ENCODE results near the gene KRT39. TPM values are rescaled to one million over a fixed set of nuclear protein-coding genes. Genes with fewer than 3 reads are reported as not detected.

Gene KRT39
- polyA plus RNA-seq, 12 donors = 2.3 to 12.3 (median 6.3) TPM; not detected in 2

Other genes starting within 250 kb of the KRT39 start
- gene KRT25, start 211.6 kb downstream of the KRT39 start, polyA plus RNA-seq (ENCODE audit: insufficient read length in 12 of 12) = under 1 TPM in 4 of 12 donors, not detected in 8; 0.15 to 0.33 (median 0.21) TPM
- gene KRT26, start 194.7 kb downstream of the KRT39 start, polyA plus RNA-seq (ENCODE audit: insufficient read length in 12 of 12) = not detected
- not detected for gene KRT27, start 184.4 kb downstream of the KRT39 start, polyA plus RNA-seq (ENCODE audit: insufficient read length in 12 of 12)
- gene KRT28, start 167.0 kb downstream of the KRT39 start, polyA plus RNA-seq (ENCODE audit: insufficient read length in 12 of 12) = not detected
- 1,000 to 10,000 TPM in 1 of 12 donors, 100 to 1,000 TPM in 2, 10 to 100 TPM in 8, not detected in 1; 26.9 to 1,201 (median 45.0) TPM for gene KRT10, start 144.3 kb downstream of the KRT39 start, polyA plus RNA-seq (ENCODE audit: insufficient read length in 12 of 12)
- 1 to 10 TPM in 1 of 12 donors, under 1 TPM in 6, not detected in 5; 0.07 to 2.8 (median 0.31) TPM for gene KRT12, start 99.7 kb downstream of the KRT39 start, polyA plus RNA-seq (ENCODE audit: insufficient read length in 12 of 12)
- gene KRT20, start 81.7 kb downstream of the KRT39 start, polyA plus RNA-seq (ENCODE audit: insufficient read length in 12 of 12) = 1 to 10 TPM in 1 of 12 donors, under 1 TPM in 4, not detected in 7; 0.07 to 1.9 (median 0.22) TPM
- gene KRT23, start 29.3 kb downstream of the KRT39 start, polyA plus RNA-seq (ENCODE audit: insufficient read length in 12 of 12) = 10 to 100 TPM in 3 of 12 donors, under 1 TPM in 6, not detected in 3; 0.12 to 25.1 (median 0.44) TPM
- gene KRT40, start 17.4 kb upstream of the KRT39 start, polyA plus RNA-seq (ENCODE audit: insufficient read length in 12 of 12) = 10 to 100 TPM in 5 of 12 donors, 1 to 10 TPM in 5, not detected in 2; 3.1 to 16.4 (median 11.0) TPM
- not detected for gene KRTAP3-3, start 27.2 kb upstream of the KRT39 start, polyA plus RNA-seq (ENCODE audit: insufficient read length in 12 of 12)
- 1 to 10 TPM in 4 of 12 donors, under 1 TPM in 5, not detected in 3; 0.22 to 1.4 (median 0.86) TPM for gene KRTAP3-2, start 33.0 kb upstream of the KRT39 start, polyA plus RNA-seq (ENCODE audit: insufficient read length in 12 of 12)
- gene KRTAP3-1, start 42.2 kb upstream of the KRT39 start, polyA plus RNA-seq (ENCODE audit: insufficient read length in 12 of 12) = not detected
- not detected for gene KRTAP1-5, start 60.3 kb upstream of the KRT39 start, polyA plus RNA-seq (ENCODE audit: insufficient read length in 12 of 12)
- gene KRTAP1-4, start 63.2 kb upstream of the KRT39 start, polyA plus RNA-seq (ENCODE audit: insufficient read length in 12 of 12) = not detected
- not detected for gene KRTAP1-3, start 67.9 kb upstream of the KRT39 start, polyA plus RNA-seq (ENCODE audit: insufficient read length in 12 of 12)
- gene KRTAP1-1, start 74.5 kb upstream of the KRT39 start, polyA plus RNA-seq (ENCODE audit: insufficient read length in 12 of 12) = not detected
- gene KRTAP2-1, start 80.4 kb upstream of the KRT39 start, polyA plus RNA-seq (ENCODE audit: insufficient read length in 12 of 12) = not detected
- gene KRTAP2-2, start 88.3 kb upstream of the KRT39 start, polyA plus RNA-seq (ENCODE audit: insufficient read length in 12 of 12) = not detected
- under 1 TPM in 2 of 12 donors, not detected in 10; 0.49 to 0.57 TPM for gene KRTAP2-3, start 93.2 kb upstream of the KRT39 start, polyA plus RNA-seq (ENCODE audit: insufficient read length in 12 of 12)
- gene KRTAP2-4, start 98.9 kb upstream of the KRT39 start, polyA plus RNA-seq (ENCODE audit: insufficient read length in 12 of 12) = not detected
- gene KRTAP4-7, start 117.2 kb upstream of the KRT39 start, polyA plus RNA-seq (ENCODE audit: insufficient read length in 12 of 12) = not detected
- gene KRTAP4-8, start 131.2 kb upstream of the KRT39 start, polyA plus RNA-seq (ENCODE audit: insufficient read length in 12 of 12) = not detected
- gene KRTAP4-16, start 135.3 kb upstream of the KRT39 start, polyA plus RNA-seq (ENCODE audit: insufficient read length in 12 of 12) = not detected
- not detected for gene KRTAP4-9, start 138.4 kb upstream of the KRT39 start, polyA plus RNA-seq (ENCODE audit: insufficient read length in 12 of 12)
- gene KRTAP4-11, start 151.4 kb upstream of the KRT39 start, polyA plus RNA-seq (ENCODE audit: insufficient read length in 12 of 12) = not detected
- gene KRTAP4-12, start 157.2 kb upstream of the KRT39 start, polyA plus RNA-seq (ENCODE audit: insufficient read length in 12 of 12) = not detected
- gene KRTAP4-6, start 173.6 kb upstream of the KRT39 start, polyA plus RNA-seq (ENCODE audit: insufficient read length in 12 of 12) = not detected
- gene KRTAP4-5, start 182.9 kb upstream of the KRT39 start, polyA plus RNA-seq (ENCODE audit: insufficient read length in 12 of 12) = not detected
- not detected for gene KRTAP4-4, start 193.8 kb upstream of the KRT39 start, polyA plus RNA-seq (ENCODE audit: insufficient read length in 12 of 12)
- not detected for gene KRTAP4-3, start 201.3 kb upstream of the KRT39 start, polyA plus RNA-seq (ENCODE audit: insufficient read length in 12 of 12)
- gene KRTAP4-2, start 211.3 kb upstream of the KRT39 start, polyA plus RNA-seq (ENCODE audit: insufficient read length in 12 of 12) = not detected
- not detected for gene KRTAP4-1, start 218.0 kb upstream of the KRT39 start, polyA plus RNA-seq (ENCODE audit: insufficient read length in 12 of 12)
- gene KRTAP9-1, start 222.9 kb upstream of the KRT39 start, polyA plus RNA-seq (ENCODE audit: insufficient read length in 12 of 12) = not detected